A204.1 (cell line): ENCODE measurements around the gene PDZRN3.
"Not testable (repeated sequence)": the region's sequence is repeated elsewhere in the genome, so short reads cannot be mapped to it uniquely, and the experiment has no call there.

Source experiments
- FAIRE-seq: peaks from 2 replicates; lab custom pipeline; 2012; peaks lifted over from hg19 to GRCh38; lab: Jason Lieb, UNC

Gene PDZRN3

GRCh38 chr3:73586628-73587027 lies 38.1 kb downstream of the PDZRN3 start:
- FAIRE-seq: no peak

GRCh38 chr3:73586190-73586589 lies 38.6 kb downstream of the PDZRN3 start:
- FAIRE-seq: no peak

- FAIRE-seq: no peak
These were observed 39.9 kb downstream of the PDZRN3 start for GRCh38 chr3:73584873-73585272.

GRCh38 chr3:73582535-73582934 lies 42.2 kb downstream of the PDZRN3 start:
- FAIRE-seq: no peak

GRCh38 chr3:73581134-73581846 lies 43.5 kb downstream of the PDZRN3 start:
- no peak for FAIRE-seq

- FAIRE-seq: no peak
These were observed 44.4 kb downstream of the PDZRN3 start for GRCh38 chr3:73580343-73580742.

GRCh38 chr3:73577704-73578103 lies 47.0 kb downstream of the PDZRN3 start:
- no peak for FAIRE-seq

GRCh38 chr3:73576999-73577461 lies 47.7 kb downstream of the PDZRN3 start:
- no peak for FAIRE-seq

GRCh38 chr3:73575953-73576352 lies 48.8 kb downstream of the PDZRN3 start:
- no peak for FAIRE-seq

- FAIRE-seq: no peak
These were observed 49.2 kb downstream of the PDZRN3 start for GRCh38 chr3:73575519-73575918.

- FAIRE-seq: no peak
These were observed 51.5 kb downstream of the PDZRN3 start for GRCh38 chr3:73573204-73573603.

- no peak for FAIRE-seq
These were observed 52.4 kb downstream of the PDZRN3 start for GRCh38 chr3:73572368-73572767.

- no peak for FAIRE-seq
These were observed 53.4 kb downstream of the PDZRN3 start for GRCh38 chr3:73571238-73571794.

- FAIRE-seq: no peak
These were observed 55.4 kb downstream of the PDZRN3 start for GRCh38 chr3:73569246-73569760.

GRCh38 chr3:73568371-73568862 lies 56.3 kb downstream of the PDZRN3 start:
- no peak for FAIRE-seq

- not testable (repeated sequence) for FAIRE-seq
These were observed 59.4 kb downstream of the PDZRN3 start for GRCh38 chr3:73565374-73565773.

GRCh38 chr3:73563896-73564582 lies 60.7 kb downstream of the PDZRN3 start:
- no peak for FAIRE-seq

GRCh38 chr3:73561494-73561893 lies 63.2 kb downstream of the PDZRN3 start:
- FAIRE-seq: no peak

- FAIRE-seq: no peak
These were observed 65.0 kb downstream of the PDZRN3 start for GRCh38 chr3:73559749-73560148.

- FAIRE-seq: no peak
These were observed 66.0 kb downstream of the PDZRN3 start for GRCh38 chr3:73558727-73559075.

GRCh38 chr3:73557986-73558726 lies 66.6 kb downstream of the PDZRN3 start:
- peak; percentile 40 for FAIRE-seq
